Hepatocyte (in vitro differentiated cells): ENCODE results near the gene CHST13. TPM values are rescaled to one million over a fixed set of nuclear protein-coding genes. Genes with fewer than 3 reads are reported as not detected.

Experiments used
- DNase-seq: peaks from one replicate; pipeline ENCODE4 v3.0.0-alpha.2; 2016; ENCODE audit warnings: low spot score
- H2AFZ ChIP-seq: fragments of 200-600 bp; sonication (generic); 2 replicates; pipeline ENCODE4 v1.6.0; 2016; ENCODE audit warnings: antibody characterized with exemption, mild to moderate bottlenecking
- H3K27ac ChIP-seq: fragments of 200-600 bp; sonication (generic); 2 replicates; pipeline ENCODE4 v1.5.1; 2016; ENCODE audit warnings: mild to moderate bottlenecking
- H3K27me3 ChIP-seq: fragments of 200-600 bp; sonication (generic); 2 replicates; pipeline ENCODE4 v1.6.1; 2016
- H3K36me3 ChIP-seq: fragments of 200-600 bp; sonication (generic); replicated peaks from 2 replicates; pipeline ENCODE4 v1.5.1; 2016; ENCODE audit warnings: low read depth; ENCODE audit not compliant: insufficient read depth
- H3K4me1 ChIP-seq: fragments of 200-600 bp; sonication (generic); 2 replicates; pipeline ENCODE4 v1.5.1; 2016; ENCODE audit warnings: mild to moderate bottlenecking, moderate library complexity; ENCODE audit not compliant: insufficient read depth
- H3K4me2 ChIP-seq: fragments of 200-600 bp; sonication (generic); 2 replicates; pipeline ENCODE4 v1.6.0; 2016
- H3K4me3 ChIP-seq: fragments of 200-600 bp; sonication (generic); 2 replicates; pipeline ENCODE4 v1.5.1; 2016; ENCODE audit warnings: mild to moderate bottlenecking
- H3K79me2 ChIP-seq: fragments of 200-600 bp; sonication (generic); 2 replicates; pipeline ENCODE4 v1.6.0; 2017; ENCODE audit warnings: mild to moderate bottlenecking
- H3K9me2 ChIP-seq: fragments of 200-600 bp; sonication (generic); replicated peaks from 2 replicates; pipeline ENCODE4 v1.6.0; 2017; ENCODE audit warnings: mild to moderate bottlenecking; ENCODE audit not compliant: insufficient read depth
- H3K9me3 ChIP-seq: fragments of 200-600 bp; sonication (generic); 2 replicates; pipeline ENCODE4 v1.5.1; 2016; ENCODE audit warnings: low read depth, mild to moderate bottlenecking
- H4K20me1 ChIP-seq: fragments of 200-600 bp; sonication (generic); 2 replicates; pipeline ENCODE4 v1.6.0; 2016; ENCODE audit warnings: mild to moderate bottlenecking; ENCODE audit not compliant: insufficient read depth, poor library complexity, severe bottlenecking
- CTCF ChIP-seq: fragments of 200-600 bp; sonication (generic); IDR thresholded peaks from 2 replicates; pipeline ENCODE4 v1.5.1; 2016; ENCODE audit warnings: antibody characterized with exemption, mild to moderate bottlenecking; ENCODE audit not compliant: poor library complexity
- EZH2 ChIP-seq: fragments of 200-600 bp; sonication (generic); IDR thresholded peaks from 2 replicates; pipeline ENCODE4 v1.6.1; 2016; ENCODE audit warnings: antibody characterized with exemption, mild to moderate bottlenecking, borderline replicate concordance
- EZH2phosphoT487 ChIP-seq: fragments of 200-600 bp; sonication (generic); IDR thresholded peaks from one replicate; pipeline ENCODE4 v1.6.1; 2018; ENCODE audit warnings: antibody characterized with exemption, mild to moderate bottlenecking, low read depth, moderate library complexity; ENCODE audit not compliant: unreplicated experiment, severe bottlenecking
- WGBS: methylation state at CpG from one replicate; pipeline ENCODE4 v1.1.6; 2016; ENCODE audit warnings: low lambda C conversion rate; ENCODE audit errors: missing lambda C conversion rate; 5-methylcytosine and 5-hydroxymethylcytosine counted together
- polyA plus RNA-seq: library from polyadenylated mRNA; unstranded; fragments of >200 nt; fragmentation: Nextera tagmentation; extraction: Ambion mirVana; gene quantifications from 2 replicates; pipeline ENCODE4 v1.2.1, GENCODE V29; 2016
- total RNA-seq: library from RNA; depleted of rRNA; stranded (reverse); fragments of >200 nt; gene quantifications from 2 replicates; pipeline ENCODE4 v1.2.3, GENCODE V29; 2014

The CHST13 gene
- total and polyA plus RNA-seq, 2 experiments from 2014 or later: 31.5 to 54.6 TPM

GRCh38 chr3:126551121-126551838 lies 27.3 kb downstream of the CHST13 start:
- DNase-seq: no peak
- Histone ChIP-seq H3K4me2 (no peak overlapping the region), H4K20me1 (no peaks in the 10 kb centered on the region), H3K27ac (no peak overlapping the region), H2AFZ (no peak overlapping the region), H3K27me3 (no peaks in the 10 kb centered on the region), H3K9me3 (no peaks in the 10 kb centered on the region), H3K9me2 (no peaks in the 10 kb centered on the region), H3K4me1 (no peaks in the 10 kb centered on the region), H3K4me3 (no peak overlapping the region), H3K36me3 (no peaks in the 10 kb centered on the region), H3K79me2 (no peaks in the 10 kb centered on the region)
- TF ChIP-seq CTCF (no peak), EZH2 (no peak), EZH2phosphoT487 (no peak)
- WGBS: 93% methylated on average over 13 of the region's 13 CpGs

- TF ChIP-seq CTCF: no peak
- TF ChIP-seq EZH2: no peak
- TF ChIP-seq EZH2phosphoT487: no peak
- no peaks in the 10 kb centered on the region for H3K9me3 ChIP-seq
- no peaks in the 10 kb centered on the region for H4K20me1 ChIP-seq
- H3K27me3 ChIP-seq: no peaks in the 10 kb centered on the region
- H2AFZ ChIP-seq: no peak overlapping the region
- H3K9me2 ChIP-seq: no peaks in the 10 kb centered on the region
- WGBS: 89% methylated on average over 17 of the region's 17 CpGs
- no peaks in the 10 kb centered on the region for H3K4me1 ChIP-seq
- no peaks in the 10 kb centered on the region for H3K36me3 ChIP-seq
- H3K4me2 ChIP-seq: no peak overlapping the region
- no peak overlapping the region for H3K27ac ChIP-seq
- no peak overlapping the region for H3K4me3 ChIP-seq
- no peaks in the 10 kb centered on the region for H3K79me2 ChIP-seq
- DNase-seq: no peak
Observed at GRCh38 chr3:126551839-126552687, 28.1 kb downstream of the CHST13 start.

- TF ChIP-seq EZH2 (no peak), CTCF (no peak), EZH2phosphoT487 (no peak)
- H3K4me3 ChIP-seq: no peak overlapping the region
- no peak for DNase-seq
- no peaks in the 10 kb centered on the region for H3K4me1 ChIP-seq
- no peaks in the 10 kb centered on the region for H3K36me3 ChIP-seq
- no peak overlapping the region for H3K4me2 ChIP-seq
- H3K27me3 ChIP-seq: no peaks in the 10 kb centered on the region
- no peak overlapping the region for H3K27ac ChIP-seq
- no peaks in the 10 kb centered on the region for H3K9me3 ChIP-seq
- no peak overlapping the region for H2AFZ ChIP-seq
- no peaks in the 10 kb centered on the region for H3K9me2 ChIP-seq
- 89% methylated on average over 14 of the region's 14 CpGs for WGBS
- H3K79me2 ChIP-seq: no peaks in the 10 kb centered on the region
- no peaks in the 10 kb centered on the region for H4K20me1 ChIP-seq
Observed at GRCh38 chr3:126552688-126553283, 28.8 kb downstream of the CHST13 start.
